ENCODE results near the gene NTRK2.

DNA sequence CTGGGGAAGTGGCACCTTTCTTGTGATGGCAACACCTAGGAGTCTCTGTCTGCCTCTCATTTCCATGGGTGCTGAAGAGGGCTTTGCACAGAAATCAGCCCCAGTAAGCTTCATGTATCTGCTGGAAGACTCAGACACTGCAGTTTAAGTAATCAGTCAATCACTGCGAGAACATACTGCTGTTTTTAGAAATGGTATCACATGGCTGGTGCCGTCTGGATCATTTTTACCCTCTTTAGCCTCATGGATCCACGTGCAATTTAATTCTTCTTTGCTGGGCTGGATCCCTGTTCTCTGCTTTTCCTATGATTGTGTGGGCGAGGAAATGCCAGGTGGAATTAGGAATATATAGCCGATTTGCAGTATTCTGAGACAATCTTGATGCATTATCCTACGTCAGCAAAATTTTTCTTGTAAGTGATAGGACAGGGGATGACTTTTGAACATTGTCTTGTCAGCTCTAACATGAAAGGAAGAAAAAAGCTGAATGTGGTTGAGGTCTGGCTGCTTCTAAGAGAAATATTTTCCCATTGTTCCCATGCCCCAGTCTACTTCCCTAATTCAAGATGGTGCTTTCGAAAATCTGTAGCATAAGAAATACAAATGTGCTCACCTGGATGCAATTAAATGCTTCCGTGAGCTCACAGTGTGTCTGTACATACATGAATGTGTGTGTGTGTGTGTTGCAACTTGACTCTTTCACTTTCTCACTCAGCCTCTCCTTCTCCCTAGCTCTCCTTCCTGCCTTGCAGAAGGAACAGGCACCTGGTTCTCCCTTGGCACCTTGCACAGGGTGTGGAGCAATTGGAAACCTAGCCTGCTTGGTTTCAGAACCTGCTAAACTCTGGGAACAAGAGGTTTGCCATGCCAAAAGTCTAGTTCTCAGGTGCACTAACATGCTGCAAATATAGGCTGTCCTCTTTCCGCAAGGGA lies 281.6 kb downstream of the NTRK2 start:
- no peak for TF ChIP-seq CTCF (conservative IDR thresholded peaks at IDR 0.05 in 1 of 2, IDR thresholded peaks at IDR 0.05 in 1 of 2; ENCODE audit: extremely low read depth in 1 of 2, insufficient read depth in 1 of 2, low read depth in 1 of 2, low read length in 2 of 2)
- TF ChIP-seq EZH2 (IDR thresholded peaks at IDR 0.05; ENCODE audit: borderline replicate concordance, low read length) = no peak

Measured in mammary epithelial cell (primary cell).